Lung (tissue), 12 donors: ENCODE results near the gene DTNBP1. TPM values are rescaled to one million over a fixed set of nuclear protein-coding genes. Genes with fewer than 3 reads are reported as not detected.

Experiments used
- ATAC-seq: fragments of 200-7000 bp; cut with Tn5 transposase; one replicate; pipeline ENCODE4 v1.9.1; 2020; ENCODE audit warnings: moderate number of reproducible peaks; ENCODE audit not compliant: insufficient read depth, low FRiP score
- DNase-seq, 3 donors: peaks; one replicate each; pipeline ENCODE4 v3.0.0-alpha.2; 2013 to 2017
- H3K27ac ChIP-seq, 2 donors: one replicate each; pipeline ENCODE4 v1.5.1; 2013; ENCODE audit warnings: mild to moderate bottlenecking in 2 of 2, moderate library complexity in 2 of 2, control low read depth in 1 of 2, inconsistent platforms in 1 of 2, low read depth in 1 of 2, low read length in 1 of 2
- H3K27me3 ChIP-seq, 3 donors: one replicate each; pipeline ENCODE4 v1.5.1; 2013; ENCODE audit warnings: low read length in 2 of 3; ENCODE audit not compliant: control insufficient read depth in 3 of 3, insufficient read depth in 3 of 3
- H3K36me3 ChIP-seq, 4 donors: one replicate each; pipeline ENCODE4 v1.5.1; 2013; ENCODE audit warnings: low read length in 4 of 4, mild to moderate bottlenecking in 1 of 4, moderate library complexity in 1 of 4; ENCODE audit not compliant: control insufficient read depth in 4 of 4, insufficient read depth in 4 of 4
- H3K4me1 ChIP-seq, 5 donors: one replicate each; pipeline ENCODE4 v1.5.1; 2013; ENCODE audit warnings: low read length in 5 of 5, mild to moderate bottlenecking in 2 of 5, moderate library complexity in 1 of 5; ENCODE audit not compliant: control insufficient read depth in 5 of 5, insufficient read depth in 5 of 5
- H3K4me3 ChIP-seq: one replicate; pipeline ENCODE4 v1.5.1; 2013; ENCODE audit warnings: mild to moderate bottlenecking, control low read depth, moderate library complexity
- H3K9ac ChIP-seq, 2 donors: one replicate each; pipeline ENCODE4 v1.5.1; 2013; ENCODE audit warnings: low read length in 2 of 2, control low read depth in 1 of 2; ENCODE audit not compliant: insufficient read depth in 1 of 2
- H3K9me3 ChIP-seq, 4 donors: one replicate each; pipeline ENCODE4 v1.5.1; 2013; ENCODE audit warnings: low read length in 3 of 4, mild to moderate bottlenecking in 1 of 4, moderate library complexity in 1 of 4; ENCODE audit not compliant: control insufficient read depth in 4 of 4, insufficient read depth in 3 of 4
- WGBS, 2 donors: extraction: QIAGEN DNeasy Blood & Tissue Kit; methylation state at CpG; one replicate each; pipeline ENCODE4 v1.1.7; 2013; 5-methylcytosine and 5-hydroxymethylcytosine counted together
- polyA plus RNA-seq, 2 donors: library from polyadenylated mRNA; stranded (reverse); fragments of 200-250 nt; gene quantifications; one replicate each; pipeline ENCODE4 v1.2.1, GENCODE V29; 2013
- total RNA-seq, 2 donors: library from RNA; depleted of rRNA in 1 of 2; stranded (reverse); fragments of >200 nt in 1 of 2; gene quantifications; one replicate each; pipeline ENCODE4 v1.2.1, GENCODE V29; 2014 to 2021
- TF ChIP-seq, protein P1 (sequence below): IDR thresholded peaks from 2 replicates; pipeline ENCODE4 v1.5.1; 2012; ENCODE audit warnings: mild to moderate bottlenecking; ENCODE audit errors: control extremely low read depth, extremely low read depth
- donor health status: control.
- donor health status: control.
- donor health status: Bipolar disorder and iron deficiency.
- donor health status: healthy.
- donor health status: DM: yes; HTN: yes; CAD: no.

DTNBP1 gene
- total and polyA plus RNA-seq, 4 donors = 9.9 to 23.9 (median 20.5) TPM

DNA sequence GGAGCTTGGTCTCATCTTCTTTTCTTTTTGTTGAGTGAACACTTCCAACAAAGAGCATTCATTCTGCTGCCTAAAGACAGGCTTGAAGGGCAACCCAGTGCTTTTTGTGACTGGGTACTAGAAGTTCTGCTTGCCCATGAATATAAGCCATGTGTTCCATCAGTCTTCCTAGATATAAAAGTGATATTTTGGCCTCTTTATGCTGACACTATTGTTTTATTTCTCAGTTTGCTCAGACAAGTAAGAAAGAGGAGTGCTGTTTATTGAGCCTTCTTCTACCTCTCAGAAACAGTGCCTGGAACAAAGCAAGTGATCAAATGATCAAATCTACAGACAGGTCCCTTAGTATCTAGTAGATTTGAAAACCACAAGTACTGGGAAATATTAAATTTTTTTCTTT lies 2.4 kb upstream of the DTNBP1 start:
- Histone ChIP-seq H3K27ac (no peak overlapping the region), H3K9me3 (no peaks in the 10 kb centered on the region), H3K9ac (no peak overlapping the region), H3K27me3 (peaks cover 0 to 6% (median 5%) of the 10 kb centered on the region in 3 donors), H3K4me3 (no peak overlapping the region), H3K4me1 (peaks cover 0 to 10% (median 5%) of the 10 kb centered on the region in 5 donors), H3K36me3 (no peaks in the 10 kb centered on the region)
- TF ChIP-seq, protein P1, sequence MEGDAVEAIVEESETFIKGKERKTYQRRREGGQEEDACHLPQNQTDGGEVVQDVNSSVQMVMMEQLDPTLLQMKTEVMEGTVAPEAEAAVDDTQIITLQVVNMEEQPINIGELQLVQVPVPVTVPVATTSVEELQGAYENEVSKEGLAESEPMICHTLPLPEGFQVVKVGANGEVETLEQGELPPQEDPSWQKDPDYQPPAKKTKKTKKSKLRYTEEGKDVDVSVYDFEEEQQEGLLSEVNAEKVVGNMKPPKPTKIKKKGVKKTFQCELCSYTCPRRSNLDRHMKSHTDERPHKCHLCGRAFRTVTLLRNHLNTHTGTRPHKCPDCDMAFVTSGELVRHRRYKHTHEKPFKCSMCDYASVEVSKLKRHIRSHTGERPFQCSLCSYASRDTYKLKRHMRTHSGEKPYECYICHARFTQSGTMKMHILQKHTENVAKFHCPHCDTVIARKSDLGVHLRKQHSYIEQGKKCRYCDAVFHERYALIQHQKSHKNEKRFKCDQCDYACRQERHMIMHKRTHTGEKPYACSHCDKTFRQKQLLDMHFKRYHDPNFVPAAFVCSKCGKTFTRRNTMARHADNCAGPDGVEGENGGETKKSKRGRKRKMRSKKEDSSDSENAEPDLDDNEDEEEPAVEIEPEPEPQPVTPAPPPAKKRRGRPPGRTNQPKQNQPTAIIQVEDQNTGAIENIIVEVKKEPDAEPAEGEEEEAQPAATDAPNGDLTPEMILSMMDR = no peak
- ATAC-seq (no peak), DNase-seq (no peak)

DNA sequence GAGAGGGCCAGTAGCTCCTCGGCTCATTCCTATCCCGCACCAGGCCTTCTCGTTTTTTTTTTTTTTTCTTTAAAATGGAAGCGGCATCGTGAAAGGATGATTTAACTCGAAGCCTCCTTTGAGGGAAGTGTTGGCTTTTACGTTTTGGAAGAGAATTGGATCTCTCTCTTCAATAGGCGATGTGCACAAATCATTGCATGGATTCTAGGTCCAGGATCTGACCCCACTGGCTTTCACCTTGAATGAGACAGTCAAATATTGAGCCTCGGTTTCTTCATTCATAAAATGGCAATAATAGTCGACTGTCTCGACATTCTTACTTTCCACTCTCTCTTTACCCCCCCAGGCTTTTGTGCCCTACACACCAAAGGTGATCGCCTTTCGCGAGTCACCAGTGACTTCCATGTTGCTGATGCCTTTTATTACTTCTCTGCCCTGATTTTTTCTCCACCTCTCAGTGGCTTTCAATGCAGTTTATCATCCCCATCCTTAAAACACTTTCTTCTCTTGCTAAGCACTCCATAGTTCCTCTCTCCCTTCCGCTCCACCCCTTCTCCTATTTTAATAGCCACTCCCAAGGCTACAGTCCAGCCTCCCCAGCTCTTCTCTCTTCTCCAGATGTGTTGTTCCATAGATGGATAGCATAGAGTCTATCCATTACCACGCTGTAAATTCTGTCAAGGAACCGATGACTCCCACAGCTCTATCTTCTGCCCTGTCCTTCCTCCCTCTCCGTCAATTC lies 473 bp upstream of the DTNBP1 start:
- TF ChIP-seq, protein P1 = no peak
- no peak for ATAC-seq
- DNase-seq = no peak
- Histone ChIP-seq H3K36me3 (no peaks in the 10 kb centered on the region), H3K9ac (peak overlapping the region in 1 of 2 donors; percentile 34), H3K4me3 (peak overlapping the region; percentile 83), H3K4me1 (peaks cover 2 to 10% (median 5%) of the 10 kb centered on the region in 5 donors), H3K27me3 (peaks cover 0 to 5% (median 4%) of the 10 kb centered on the region in 3 donors), H3K9me3 (no peaks in the 10 kb centered on the region), H3K27ac (peak overlapping the region; percentile 89)
- WGBS, 2 donors = 45 to 47% methylated on average over 18 of the region's 18 CpGs

DNA sequence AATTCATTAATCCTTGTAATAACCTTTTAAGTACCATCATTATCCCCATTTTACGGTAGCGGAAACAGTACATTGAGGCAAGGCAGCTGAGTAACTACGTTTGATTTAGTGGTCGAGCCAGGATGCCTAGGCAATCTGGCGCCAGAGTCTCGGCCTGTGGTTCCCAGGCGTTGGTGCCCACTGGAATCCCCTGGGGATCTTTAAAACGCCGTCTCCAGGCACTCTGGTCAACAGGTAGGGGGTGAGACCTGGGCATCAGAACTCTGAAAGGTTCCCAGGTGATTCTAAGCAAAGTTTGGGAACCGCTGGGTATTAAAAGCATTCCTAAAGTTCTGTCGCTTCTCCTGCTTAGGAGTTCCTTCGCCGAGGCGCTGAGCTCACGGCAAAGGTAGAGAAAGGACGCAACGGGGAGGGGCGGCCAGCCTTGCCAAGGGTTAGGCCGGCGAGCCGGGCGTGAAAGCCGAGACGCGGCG lies 939 bp downstream of the DTNBP1 start:
- 11% methylated on average over 26 of the region's 26 CpGs for WGBS, 2 donors
- no peak for ATAC-seq
- TF ChIP-seq, protein P1 = no peak

More for the DNA sequence above, 939 bp downstream of the DTNBP1 start:
- H3K9me3 ChIP-seq = no peaks in the 10 kb centered on the region
- no peaks in the 10 kb centered on the region for H3K36me3 ChIP-seq
- H3K27ac ChIP-seq = peak overlapping the region; percentile 89
- no peak for DNase-seq
- peaks cover 0 to 5% (median 4%) of the 10 kb centered on the region in 3 donors for H3K27me3 ChIP-seq
- H3K4me1 ChIP-seq = peaks cover 3 to 10% (median 5%) of the 10 kb centered on the region in 5 donors
- peak overlapping the region; percentile 55 to 62 for H3K9ac ChIP-seq
- H3K4me3 ChIP-seq = peak overlapping the region; percentile 83
